NT2/D1 (cell line): ENCODE measurements around the gene SFTPA2.
"Not testable (repeated sequence)": the region's sequence is repeated elsewhere in the genome, so short reads cannot be mapped to it uniquely, and the experiment has no call there.

ENCODE experiments used
- YY1 ChIP-seq: IDR thresholded peaks from 2 replicates; pipeline ENCODE4 v1.6.1; 2011; ENCODE audit not compliant: insufficient read length, insufficient read depth
- ZNF274 ChIP-seq: IDR thresholded peaks from 2 replicates; pipeline ENCODE4 v1.6.1; 2011; ENCODE audit warnings: mild to moderate bottlenecking, low read depth, low read length

- TF ChIP-seq ZNF274, YY1: not testable (repeated sequence)
Observed at GRCh38 chr10:79570624-79571023, 10.4 kb upstream of the SFTPA2 start.
